ENCODE results near the gene RPS16.

- TF ChIP-seq CTCF (IDR thresholded peaks at IDR 0.05; ENCODE audit: low read depth, low read length, missing input control) (no peak), ATF3 (IDR thresholded peaks at IDR 0.05) (no peak), REST (IDR thresholded peaks at IDR 0.05) (no peak), TAF1 (conservative IDR thresholded peaks at IDR 0.05) (no peak), YY1 (IDR thresholded peaks at IDR 0.05) (no peak), RAD21 (IDR thresholded peaks at IDR 0.05) (no peak), GABPA (IDR thresholded peaks at IDR 0.05 in 1 of 2, conservative IDR thresholded peaks at IDR 0.05 in 1 of 2) (no peak), EGR1 (IDR thresholded peaks at IDR 0.05; ENCODE audit: low read depth in 2 of 2) (no peak), SP1 (IDR thresholded peaks at IDR 0.05) (no peak)
Measured at GRCh38 chr19:39400061-39400460, 35.7 kb downstream of the RPS16 start.

All from liver (tissue), 3 donors.